PC-9 (cell line): ENCODE measurements around the gene TNS4.

Experiments used
- EZH2 ChIP-seq: fragments of 200-600 bp; sonication (generic); IDR thresholded peaks from 2 replicates; pipeline ENCODE4 v1.8.0; 2017; ENCODE audit warnings: antibody characterized with exemption, low read depth
- TF ChIP-seq, protein P1 (sequence below): fragments of 200-600 bp; sonication (generic); conservative IDR thresholded peaks from 2 replicates; pipeline ENCODE4 v1.6.1; 2017; ENCODE audit warnings: mixed run types, antibody characterized with exemption, mild to moderate bottlenecking, moderate library complexity

DNA sequence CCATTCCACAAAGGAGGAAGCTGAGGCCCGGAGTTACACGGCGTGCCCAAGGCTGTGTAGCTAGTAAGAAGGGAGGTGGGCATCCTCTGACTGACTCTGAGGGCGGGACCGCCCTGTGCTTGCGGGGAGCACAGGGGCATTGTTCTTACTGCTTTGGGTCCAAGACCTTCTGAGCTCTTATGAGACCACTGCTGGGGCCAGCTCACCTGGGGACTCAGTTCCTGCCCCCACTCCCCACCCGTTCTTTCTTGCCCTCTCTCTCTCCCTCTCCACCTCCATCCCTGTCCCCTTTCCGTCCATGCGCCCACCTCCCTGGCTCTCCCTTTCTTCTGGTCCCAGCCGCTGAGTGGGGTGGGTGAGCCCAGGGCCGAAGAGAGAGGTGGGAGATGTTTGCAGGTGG, 44.2 kb upstream of the TNS4 start:
- TF ChIP-seq, protein P1, sequence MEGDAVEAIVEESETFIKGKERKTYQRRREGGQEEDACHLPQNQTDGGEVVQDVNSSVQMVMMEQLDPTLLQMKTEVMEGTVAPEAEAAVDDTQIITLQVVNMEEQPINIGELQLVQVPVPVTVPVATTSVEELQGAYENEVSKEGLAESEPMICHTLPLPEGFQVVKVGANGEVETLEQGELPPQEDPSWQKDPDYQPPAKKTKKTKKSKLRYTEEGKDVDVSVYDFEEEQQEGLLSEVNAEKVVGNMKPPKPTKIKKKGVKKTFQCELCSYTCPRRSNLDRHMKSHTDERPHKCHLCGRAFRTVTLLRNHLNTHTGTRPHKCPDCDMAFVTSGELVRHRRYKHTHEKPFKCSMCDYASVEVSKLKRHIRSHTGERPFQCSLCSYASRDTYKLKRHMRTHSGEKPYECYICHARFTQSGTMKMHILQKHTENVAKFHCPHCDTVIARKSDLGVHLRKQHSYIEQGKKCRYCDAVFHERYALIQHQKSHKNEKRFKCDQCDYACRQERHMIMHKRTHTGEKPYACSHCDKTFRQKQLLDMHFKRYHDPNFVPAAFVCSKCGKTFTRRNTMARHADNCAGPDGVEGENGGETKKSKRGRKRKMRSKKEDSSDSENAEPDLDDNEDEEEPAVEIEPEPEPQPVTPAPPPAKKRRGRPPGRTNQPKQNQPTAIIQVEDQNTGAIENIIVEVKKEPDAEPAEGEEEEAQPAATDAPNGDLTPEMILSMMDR, result no peak
- TF ChIP-seq EZH2, result no peak
